ENCODE results near the gene ERBB2. TPM values are rescaled to one million over a fixed set of nuclear protein-coding genes. Genes with fewer than 3 reads are reported as not detected.

ERBB2 gene
- total RNA-seq, 1 donor: 44.2 TPM

DNA sequence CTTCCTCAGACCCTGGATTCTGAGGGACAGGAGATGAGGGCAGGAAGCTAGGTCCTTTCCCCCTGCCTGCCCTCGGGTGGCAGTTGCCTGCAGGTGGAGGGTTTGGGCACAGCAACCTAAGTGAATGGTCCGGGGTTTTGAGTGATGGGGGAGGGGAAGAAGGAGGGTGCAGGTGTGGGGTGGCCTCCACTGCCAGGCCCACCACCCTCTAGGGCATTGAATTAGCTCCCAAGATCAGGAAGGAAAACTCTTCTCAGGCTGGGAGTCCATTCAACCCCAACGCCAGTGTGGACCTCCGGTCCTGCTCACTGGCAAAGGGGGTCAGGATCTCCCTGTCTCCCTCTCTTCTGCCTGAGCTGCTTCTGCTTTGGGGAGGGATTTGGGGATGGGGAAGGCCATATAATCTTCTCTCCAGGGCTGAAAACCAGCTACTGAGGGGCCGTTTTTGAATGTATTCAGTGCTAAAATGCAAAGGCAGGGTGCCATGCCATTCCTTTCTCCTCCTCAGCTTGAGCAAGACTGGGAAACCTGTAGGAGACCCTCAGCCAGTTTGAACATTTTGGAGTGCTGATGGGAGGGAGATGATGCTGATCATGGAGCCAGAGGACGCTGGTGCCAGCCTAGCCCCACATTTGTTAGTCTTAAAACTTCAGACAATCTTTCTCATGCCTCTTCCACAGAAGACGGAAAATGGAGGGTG, 56.7 kb downstream of the ERBB2 start:
- Histone ChIP-seq H3K27me3 (ENCODE audit: insufficient read depth, low read length) (peaks cover 18% of the 10 kb centered on the region), H3K4me3 (ENCODE audit: insufficient read depth, low read length) (no peak overlapping the region), H3K9me3 (ENCODE audit: low read depth, low read length) (no peaks in the 10 kb centered on the region), H3K79me2 (ENCODE audit: insufficient read depth, low read length) (no peaks in the 10 kb centered on the region), H3K4me1 (ENCODE audit: insufficient read depth, low read length) (peaks cover 5% of the 10 kb centered on the region), H3K36me3 (ENCODE audit: insufficient read depth, low read length) (no peaks in the 10 kb centered on the region), H3K27ac (ENCODE audit: low read depth, low read length) (no peak overlapping the region), H3K4me2 (ENCODE audit: insufficient read depth, low read length) (no peak overlapping the region), H2AFZ (ENCODE audit: low read length) (no peak overlapping the region), H4K20me1 (ENCODE audit: insufficient read depth, low read length) (no peaks in the 10 kb centered on the region)
- peak; percentile 76 for DNase-seq (ENCODE audit: insufficient read length, low spot score, missing footprints)
- TF ChIP-seq, protein P1, sequence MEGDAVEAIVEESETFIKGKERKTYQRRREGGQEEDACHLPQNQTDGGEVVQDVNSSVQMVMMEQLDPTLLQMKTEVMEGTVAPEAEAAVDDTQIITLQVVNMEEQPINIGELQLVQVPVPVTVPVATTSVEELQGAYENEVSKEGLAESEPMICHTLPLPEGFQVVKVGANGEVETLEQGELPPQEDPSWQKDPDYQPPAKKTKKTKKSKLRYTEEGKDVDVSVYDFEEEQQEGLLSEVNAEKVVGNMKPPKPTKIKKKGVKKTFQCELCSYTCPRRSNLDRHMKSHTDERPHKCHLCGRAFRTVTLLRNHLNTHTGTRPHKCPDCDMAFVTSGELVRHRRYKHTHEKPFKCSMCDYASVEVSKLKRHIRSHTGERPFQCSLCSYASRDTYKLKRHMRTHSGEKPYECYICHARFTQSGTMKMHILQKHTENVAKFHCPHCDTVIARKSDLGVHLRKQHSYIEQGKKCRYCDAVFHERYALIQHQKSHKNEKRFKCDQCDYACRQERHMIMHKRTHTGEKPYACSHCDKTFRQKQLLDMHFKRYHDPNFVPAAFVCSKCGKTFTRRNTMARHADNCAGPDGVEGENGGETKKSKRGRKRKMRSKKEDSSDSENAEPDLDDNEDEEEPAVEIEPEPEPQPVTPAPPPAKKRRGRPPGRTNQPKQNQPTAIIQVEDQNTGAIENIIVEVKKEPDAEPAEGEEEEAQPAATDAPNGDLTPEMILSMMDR (IDR thresholded peaks at IDR 0.05; ENCODE audit: extremely low read depth, low read depth, low read length): no peak

DNA sequence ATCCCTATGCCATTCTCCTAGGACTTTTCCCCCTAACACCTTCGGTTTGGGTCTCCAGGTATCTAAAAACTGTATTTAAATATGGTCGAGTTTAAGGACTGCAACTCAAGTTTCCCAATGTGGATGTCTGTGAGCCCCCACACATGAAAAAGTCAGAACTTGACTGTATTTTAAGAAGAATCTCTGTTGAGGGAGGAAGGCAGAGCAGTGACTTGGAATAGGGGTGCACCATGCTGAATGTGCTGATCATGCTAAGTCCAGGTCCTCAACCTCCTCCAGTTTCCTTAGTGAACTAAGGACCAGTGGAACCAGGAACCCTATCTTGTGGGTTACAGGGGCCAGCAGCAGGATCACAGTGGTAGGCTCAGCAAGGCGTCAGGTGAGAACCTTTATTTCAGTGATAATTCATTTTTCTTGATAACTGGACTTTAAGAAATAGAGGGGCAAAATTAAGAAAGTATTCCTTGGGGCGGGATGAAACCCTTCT, 57.4 kb downstream of the ERBB2 start:
- no peak for DNase-seq (ENCODE audit: insufficient read length, low spot score, missing footprints)
- no peak overlapping the region for H3K27ac ChIP-seq (ENCODE audit: low read depth, low read length)
- peaks cover 5% of the 10 kb centered on the region for H3K4me1 ChIP-seq (ENCODE audit: insufficient read depth, low read length)
- H3K4me2 ChIP-seq (ENCODE audit: insufficient read depth, low read length): no peak overlapping the region
- H3K27me3 ChIP-seq (ENCODE audit: insufficient read depth, low read length): peaks cover 18% of the 10 kb centered on the region
- no peaks in the 10 kb centered on the region for H3K36me3 ChIP-seq (ENCODE audit: insufficient read depth, low read length)
- no peak overlapping the region for H3K4me3 ChIP-seq (ENCODE audit: insufficient read depth, low read length)
- no peak overlapping the region for H2AFZ ChIP-seq (ENCODE audit: low read length)
- no peaks in the 10 kb centered on the region for H4K20me1 ChIP-seq (ENCODE audit: insufficient read depth, low read length)
- no peaks in the 10 kb centered on the region for H3K79me2 ChIP-seq (ENCODE audit: insufficient read depth, low read length)
- H3K9me3 ChIP-seq (ENCODE audit: low read depth, low read length): no peaks in the 10 kb centered on the region
- TF ChIP-seq, protein P1 (IDR thresholded peaks at IDR 0.05; ENCODE audit: extremely low read depth, low read depth, low read length): no peak

DNA sequence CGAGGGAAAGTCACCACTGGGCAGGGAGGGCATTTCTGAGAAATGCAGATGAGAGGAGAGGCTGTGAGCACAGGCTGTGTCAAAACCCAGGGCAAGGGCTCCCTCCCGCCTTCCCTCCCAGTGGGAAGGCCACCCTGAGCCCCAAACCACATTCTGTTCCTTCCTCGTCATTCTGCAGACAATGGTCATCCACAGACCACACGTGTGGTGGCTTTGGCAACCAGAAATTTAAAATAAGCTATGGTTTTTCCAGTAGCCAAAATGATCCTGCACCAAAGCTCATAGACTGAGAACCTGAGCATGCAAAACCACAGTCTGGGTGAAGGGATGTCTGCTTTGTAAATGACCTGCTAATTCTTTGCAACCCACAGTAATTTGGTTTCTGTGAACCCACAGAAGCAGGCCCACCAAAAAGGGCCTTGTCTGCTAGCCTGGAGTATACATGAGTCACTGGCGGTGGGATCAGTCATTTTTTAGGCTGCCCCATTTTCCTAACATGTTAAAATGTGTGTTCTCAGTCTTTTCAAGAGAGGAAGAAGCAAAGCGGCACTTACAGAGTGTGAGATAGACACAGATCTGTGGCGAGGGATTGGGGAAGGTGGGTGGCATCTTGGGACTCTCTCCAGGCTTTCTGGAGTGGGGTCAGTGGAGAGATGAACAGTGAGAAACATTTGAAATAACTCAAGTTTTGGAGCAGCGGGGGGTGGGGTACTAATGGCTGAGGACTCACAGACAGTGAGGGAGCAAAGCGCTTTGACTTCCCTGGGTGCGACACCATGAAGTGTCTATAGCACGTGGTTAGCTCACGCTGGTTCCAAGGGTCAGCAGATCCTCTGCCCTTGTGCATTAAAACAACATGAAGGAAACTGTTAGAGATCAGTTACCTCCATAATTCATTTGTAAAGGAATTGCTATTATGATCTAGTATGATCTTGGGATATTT, 58.3 kb downstream of the ERBB2 start:
- Histone ChIP-seq H4K20me1 (ENCODE audit: insufficient read depth, low read length) (no peaks in the 10 kb centered on the region), H3K27me3 (ENCODE audit: insufficient read depth, low read length) (peaks cover 18% of the 10 kb centered on the region), H2AFZ (ENCODE audit: low read length) (no peak overlapping the region), H3K27ac (ENCODE audit: low read depth, low read length) (no peak overlapping the region), H3K4me3 (ENCODE audit: insufficient read depth, low read length) (no peak overlapping the region), H3K4me1 (ENCODE audit: insufficient read depth, low read length) (peaks cover 5% of the 10 kb centered on the region), H3K79me2 (ENCODE audit: insufficient read depth, low read length) (no peaks in the 10 kb centered on the region), H3K36me3 (ENCODE audit: insufficient read depth, low read length) (no peaks in the 10 kb centered on the region), H3K4me2 (ENCODE audit: insufficient read depth, low read length) (no peak overlapping the region), H3K9me3 (ENCODE audit: low read depth, low read length) (no peaks in the 10 kb centered on the region)
- TF ChIP-seq, protein P1 (IDR thresholded peaks at IDR 0.05; ENCODE audit: extremely low read depth, low read depth, low read length): no peak
- DNase-seq (ENCODE audit: insufficient read length, low spot score, missing footprints): peak; percentile 71

DNA sequence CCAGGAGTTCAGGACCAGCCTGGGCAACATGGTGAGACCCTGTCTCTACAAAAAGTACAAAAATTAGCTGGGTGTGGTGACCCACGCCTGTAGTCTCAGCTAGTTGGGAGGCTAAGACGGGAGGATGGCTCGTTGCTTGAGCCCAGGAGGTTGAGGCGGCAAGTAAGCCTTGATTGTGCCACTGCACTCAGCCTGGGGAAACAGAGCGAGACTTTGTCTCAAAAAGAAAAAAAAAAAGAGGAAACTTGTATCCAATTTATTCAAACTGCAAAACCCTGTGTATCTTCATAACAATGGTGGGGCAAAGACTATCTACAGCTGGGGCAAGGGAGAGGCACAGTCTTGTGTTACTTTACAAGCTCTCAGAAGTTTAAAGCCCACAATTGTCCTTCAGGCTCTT, 59.3 kb downstream of the ERBB2 start:
- Histone ChIP-seq H3K4me2 (ENCODE audit: insufficient read depth, low read length) (no peak overlapping the region), H3K27me3 (ENCODE audit: insufficient read depth, low read length) (peaks cover 19% of the 10 kb centered on the region), H3K9me3 (ENCODE audit: low read depth, low read length) (no peaks in the 10 kb centered on the region), H3K4me1 (ENCODE audit: insufficient read depth, low read length) (peaks cover 5% of the 10 kb centered on the region), H4K20me1 (ENCODE audit: insufficient read depth, low read length) (no peaks in the 10 kb centered on the region), H3K27ac (ENCODE audit: low read depth, low read length) (no peak overlapping the region), H3K4me3 (ENCODE audit: insufficient read depth, low read length) (no peak overlapping the region), H2AFZ (ENCODE audit: low read length) (no peak overlapping the region), H3K79me2 (ENCODE audit: insufficient read depth, low read length) (no peaks in the 10 kb centered on the region), H3K36me3 (ENCODE audit: insufficient read depth, low read length) (no peaks in the 10 kb centered on the region)
- TF ChIP-seq, protein P1 (IDR thresholded peaks at IDR 0.05; ENCODE audit: extremely low read depth, low read depth, low read length): no peak
- DNase-seq (ENCODE audit: insufficient read length, low spot score, missing footprints): no peak

All from osteoblast (primary cell).